ENCODE measurements around the gene CADPS.
"Not testable (repeated sequence)": the region's sequence is repeated elsewhere in the genome, so short reads cannot be mapped to it uniquely, and the experiment has no call there.

- TF ChIP-seq EZH2 (IDR thresholded peaks at IDR 0.05; ENCODE audit: borderline replicate concordance, low read length); CTCF (IDR thresholded peaks at IDR 0.05; ENCODE audit: low read length): not testable (repeated sequence)
Observed at GRCh38 chr3:62580485-62580884, 294.7 kb downstream of the CADPS start.

Measured in OCI-LY1 (cell line).